Measurements from ENCODE around the gene APP. TPM values are rescaled to one million over a fixed set of nuclear protein-coding genes. Genes with fewer than 3 reads are reported as not detected.
A peak's percentile ranks its signal among the peaks of the same experiment; 100 is the strongest.

Gene APP
- total RNA-seq, 4 donors from 2014 or later: 209 to 297 (median 240) TPM

- no peak for DNase-seq
- TF ChIP-seq POLR2A (IDR thresholded peaks at IDR 0.05) (no peak), CTCF (IDR thresholded peaks at IDR 0.05) (peak in 4 of 6 experiments; percentile 58 to 66 (median 64))
- H3K4me1 ChIP-seq: no peaks in the 10 kb centered on the region
- peaks cover 0 to 12% (median 0%) of the 10 kb centered on the region in 3 donors for H3K36me3 ChIP-seq
- no peak overlapping the region for H3K27ac ChIP-seq
- no peak overlapping the region for H3K4me3 ChIP-seq
- no peaks in the 10 kb centered on the region for H3K27me3 ChIP-seq
- H3K9me3 ChIP-seq: no peaks in the 10 kb centered on the region
Observed at GRCh38 chr21:25895565-25896205, 274.9 kb downstream of the APP start.

- DNase-seq: no peak
Observed at GRCh38 chr21:25893191-25893590, 277.4 kb downstream of the APP start.

GRCh38 chr21:25891596-25891995, 279.0 kb downstream of the APP start:
- DNase-seq: no peak
- Histone ChIP-seq H3K4me3 (no peak overlapping the region), H3K27me3 (no peaks in the 10 kb centered on the region), H3K27ac (no peak overlapping the region), H3K36me3 (peaks cover 0 to 9% (median 0%) of the 10 kb centered on the region in 3 donors), H3K9me3 (no peaks in the 10 kb centered on the region), H3K4me1 (peaks cover 0 to 4% (median 0%) of the 10 kb centered on the region in 4 donors)
- TF ChIP-seq CTCF (IDR thresholded peaks at IDR 0.05): no peak
- no peak for TF ChIP-seq POLR2A (IDR thresholded peaks at IDR 0.05)

More at GRCh38 chr21:25893191-25893590, 277.4 kb downstream of the APP start:
- no peak overlapping the region for H3K27ac ChIP-seq
- no peaks in the 10 kb centered on the region for H3K27me3 ChIP-seq
- peaks cover 0 to 12% (median 0%) of the 10 kb centered on the region in 3 donors for H3K36me3 ChIP-seq
- H3K4me1 ChIP-seq: peaks cover 0 to 2% (median 0%) of the 10 kb centered on the region in 4 donors
- no peak overlapping the region for H3K4me3 ChIP-seq
- TF ChIP-seq POLR2A (IDR thresholded peaks at IDR 0.05) (no peak), CTCF (IDR thresholded peaks at IDR 0.05) (no peak)
- no peaks in the 10 kb centered on the region for H3K9me3 ChIP-seq

- no peak overlapping the region for H3K4me3 ChIP-seq
- no peak for DNase-seq
- H3K27me3 ChIP-seq: no peaks in the 10 kb centered on the region
- H3K27ac ChIP-seq: no peak overlapping the region
- peaks cover 0 to 4% (median 0%) of the 10 kb centered on the region in 4 donors for H3K4me1 ChIP-seq
- no peaks in the 10 kb centered on the region for H3K9me3 ChIP-seq
- TF ChIP-seq CTCF (IDR thresholded peaks at IDR 0.05): no peak
- no peak for TF ChIP-seq POLR2A (IDR thresholded peaks at IDR 0.05)
- H3K36me3 ChIP-seq: peaks cover 0 to 9% (median 0%) of the 10 kb centered on the region in 3 donors
Observed at GRCh38 chr21:25890001-25890400, 280.6 kb downstream of the APP start.

GRCh38 chr21:25888711-25889110, 281.9 kb downstream of the APP start:
- Histone ChIP-seq H3K9me3 (no peaks in the 10 kb centered on the region), H3K4me1 (peaks cover 0 to 4% (median 0%) of the 10 kb centered on the region in 4 donors), H3K36me3 (peaks cover 0 to 9% (median 0%) of the 10 kb centered on the region in 3 donors), H3K27ac (peak overlapping the region in 1 of 4 donors; percentile 57), H3K4me3 (no peak overlapping the region), H3K27me3 (no peaks in the 10 kb centered on the region)
- no peak for TF ChIP-seq POLR2A (IDR thresholded peaks at IDR 0.05)
- no peak for DNase-seq

- H3K36me3 ChIP-seq: peaks cover 0 to 9% (median 0%) of the 10 kb centered on the region in 3 donors
- no peaks in the 10 kb centered on the region for H3K27me3 ChIP-seq
- no peaks in the 10 kb centered on the region for H3K9me3 ChIP-seq
- DNase-seq: no peak
- peak overlapping the region in 2 of 4 donors; percentile 28 to 57 for H3K27ac ChIP-seq
- peaks cover 0 to 4% (median 0%) of the 10 kb centered on the region in 4 donors for H3K4me1 ChIP-seq
- no peak for TF ChIP-seq POLR2A (IDR thresholded peaks at IDR 0.05)
- TF ChIP-seq CTCF (IDR thresholded peaks at IDR 0.05): no peak
- H3K4me3 ChIP-seq: no peak overlapping the region
Observed at GRCh38 chr21:25887646-25888306, 282.8 kb downstream of the APP start.
